HG02571 (cell line): Measurements from ENCODE around the gene ACOT4.
"Not testable (repeated sequence)": the region's sequence is repeated elsewhere in the genome, so short reads cannot be mapped to it uniquely, and the experiment has no call there.

Source experiments
- ATAC-seq: cut with Tn5 transposase; IDR thresholded peaks from one replicate; pipeline ENCODE4 v1.9.1; 2021; ENCODE audit warnings: mild to moderate bottlenecking, moderate library complexity; ENCODE audit not compliant: unreplicated experiment

ACOT4 gene, protein sequence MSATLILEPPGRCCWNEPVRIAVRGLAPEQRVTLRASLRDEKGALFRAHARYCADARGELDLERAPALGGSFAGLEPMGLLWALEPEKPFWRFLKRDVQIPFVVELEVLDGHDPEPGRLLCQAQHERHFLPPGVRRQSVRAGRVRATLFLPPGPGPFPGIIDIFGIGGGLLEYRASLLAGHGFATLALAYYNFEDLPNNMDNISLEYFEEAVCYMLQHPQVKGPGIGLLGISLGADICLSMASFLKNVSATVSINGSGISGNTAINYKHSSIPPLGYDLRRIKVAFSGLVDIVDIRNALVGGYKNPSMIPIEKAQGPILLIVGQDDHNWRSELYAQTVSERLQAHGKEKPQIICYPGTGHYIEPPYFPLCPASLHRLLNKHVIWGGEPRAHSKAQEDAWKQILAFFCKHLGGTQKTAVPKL

DNA sequence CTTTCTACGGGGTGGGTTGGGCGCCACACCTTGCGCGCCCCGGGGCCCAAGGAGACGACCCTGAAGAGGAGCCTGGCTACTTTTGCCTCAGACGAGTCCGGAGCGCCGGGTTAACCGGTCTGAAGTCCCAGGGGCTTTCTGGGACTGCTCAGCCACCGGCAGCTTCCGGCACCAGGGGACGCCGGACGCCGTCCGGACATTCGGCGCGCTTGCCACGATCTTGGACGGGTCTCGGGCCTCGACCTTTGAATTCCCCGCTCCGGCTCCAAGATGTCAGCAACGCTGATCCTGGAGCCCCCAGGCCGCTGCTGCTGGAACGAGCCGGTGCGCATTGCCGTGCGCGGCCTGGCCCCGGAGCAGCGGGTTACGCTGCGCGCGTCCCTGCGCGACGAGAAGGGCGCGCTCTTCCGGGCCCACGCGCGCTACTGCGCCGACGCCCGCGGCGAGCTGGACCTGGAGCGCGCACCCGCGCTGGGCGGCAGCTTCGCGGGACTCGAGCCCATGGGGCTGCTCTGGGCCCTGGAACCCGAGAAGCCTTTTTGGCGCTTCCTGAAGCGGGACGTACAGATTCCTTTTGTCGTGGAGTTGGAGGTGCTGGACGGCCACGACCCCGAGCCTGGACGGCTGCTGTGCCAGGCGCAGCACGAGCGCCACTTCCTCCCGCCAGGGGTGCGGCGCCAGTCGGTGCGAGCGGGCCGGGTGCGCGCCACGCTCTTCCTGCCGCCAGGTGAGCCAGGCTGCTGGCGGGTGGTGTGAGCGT, at the start of gene ACOT4:
TSS of gene ACOT4 (plus strand) at position 184 of the 760 bp plus-strand sequence. CDS start at position 271, 87 bp downstream.
- no peak for ATAC-seq

DNA sequence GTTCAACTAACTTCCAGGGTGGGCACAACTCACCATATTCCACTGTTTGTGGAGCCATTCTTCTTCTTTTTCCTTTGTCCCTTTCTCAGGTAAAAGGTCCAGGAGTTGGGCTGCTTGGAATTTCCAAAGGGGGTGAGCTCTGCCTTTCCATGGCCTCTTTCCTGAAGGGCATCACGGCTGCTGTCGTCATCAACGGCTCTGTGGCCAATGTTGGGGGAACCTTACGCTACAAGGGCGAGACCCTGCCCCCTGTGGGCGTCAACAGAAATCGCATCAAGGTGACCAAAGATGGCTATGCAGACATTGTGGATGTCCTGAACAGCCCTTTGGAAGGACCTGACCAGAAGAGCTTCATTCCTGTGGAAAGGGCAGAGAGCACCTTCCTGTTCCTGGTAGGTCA, 48.7 kb upstream of the ACOT4 start:
- not testable (repeated sequence) for ATAC-seq

DNA sequence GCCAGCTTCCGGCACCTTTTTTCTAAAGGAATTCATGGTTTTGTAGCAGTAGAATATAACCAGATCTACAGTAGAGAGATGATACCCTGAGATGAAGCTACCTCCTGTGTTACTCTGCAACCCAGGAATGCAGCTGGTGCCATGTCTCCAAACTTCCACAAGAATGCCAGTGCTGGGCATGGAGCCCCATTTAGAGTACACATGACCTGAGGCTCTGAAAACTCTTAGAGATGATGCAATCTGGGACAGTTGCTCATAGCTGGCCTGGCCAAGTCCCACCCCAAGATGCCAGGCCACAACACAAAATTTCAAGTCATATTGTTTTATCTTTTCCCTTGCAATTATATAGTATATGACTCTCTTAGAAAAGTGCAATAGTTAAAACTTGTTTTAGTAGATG, 46.3 kb upstream of the ACOT4 start:
- not testable (repeated sequence) for ATAC-seq

DNA sequence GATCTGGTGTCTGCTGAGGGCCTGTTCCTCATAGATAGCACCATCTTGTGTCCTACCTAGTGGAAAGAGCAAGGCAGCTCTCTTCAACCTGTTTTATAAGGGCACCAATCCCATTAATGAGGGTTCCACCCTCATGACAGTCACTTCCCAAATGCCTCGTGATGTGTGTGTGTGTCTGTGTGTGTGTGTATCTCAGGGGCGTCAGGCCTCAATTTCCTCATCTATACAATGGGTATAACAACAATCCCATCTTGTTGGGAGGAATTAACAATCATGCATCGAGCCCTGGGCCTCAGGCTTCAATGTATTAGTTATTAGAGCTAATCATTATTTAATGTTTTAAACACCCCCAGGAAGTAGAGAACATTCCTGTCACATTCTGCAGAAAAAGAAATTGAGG, 42.6 kb upstream of the ACOT4 start:
- not testable (repeated sequence) for ATAC-seq

DNA sequence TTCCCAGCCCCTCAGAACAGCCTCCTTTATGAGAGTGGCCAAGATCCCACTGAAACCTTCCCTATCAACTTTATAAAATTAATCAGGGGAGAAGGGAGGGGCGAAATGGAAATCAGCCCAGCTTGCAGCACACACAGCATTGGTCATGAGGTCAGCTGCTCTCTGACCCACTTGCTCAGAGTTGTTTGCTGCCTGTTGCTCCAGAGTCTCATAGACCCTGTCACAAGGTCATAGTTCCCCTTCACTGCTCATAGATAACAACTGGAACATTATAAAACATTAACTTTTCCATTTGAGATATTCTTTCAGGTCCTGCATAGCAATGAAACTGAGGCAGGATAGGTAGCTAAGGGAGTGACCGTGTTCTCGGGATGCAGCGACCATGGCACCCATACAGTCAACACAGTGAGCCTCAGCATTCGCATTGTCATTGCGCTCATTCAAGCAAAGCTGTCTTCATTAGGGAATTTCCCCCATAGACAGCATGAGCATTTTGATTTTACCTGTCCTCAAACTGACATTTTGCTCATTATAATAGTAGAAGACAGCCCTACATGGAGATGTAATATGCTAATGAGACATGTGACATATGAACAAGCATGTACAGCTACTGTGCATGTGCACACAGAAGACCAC, 41.7 kb upstream of the ACOT4 start:
- not testable (repeated sequence) for ATAC-seq

DNA sequence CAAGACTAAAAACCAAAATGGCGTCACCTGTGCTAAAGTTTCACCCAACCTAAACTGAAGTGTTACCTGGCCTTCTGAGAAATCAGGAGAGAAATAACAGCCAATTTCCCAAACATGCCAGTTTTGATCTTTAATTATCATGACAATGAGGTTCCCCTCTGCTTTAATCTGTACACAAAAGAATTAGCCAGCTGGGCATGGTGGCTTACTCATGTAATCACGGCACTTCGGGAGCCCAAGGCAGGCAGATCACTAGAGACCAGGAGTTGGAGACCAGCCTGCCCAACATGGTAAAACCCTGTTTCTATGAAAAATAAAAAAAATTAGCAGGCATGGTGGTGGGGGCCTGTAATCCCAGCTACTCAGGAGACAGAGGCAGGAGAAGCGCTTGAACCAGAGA, 37.8 kb upstream of the ACOT4 start:
- ATAC-seq, result no peak

DNA sequence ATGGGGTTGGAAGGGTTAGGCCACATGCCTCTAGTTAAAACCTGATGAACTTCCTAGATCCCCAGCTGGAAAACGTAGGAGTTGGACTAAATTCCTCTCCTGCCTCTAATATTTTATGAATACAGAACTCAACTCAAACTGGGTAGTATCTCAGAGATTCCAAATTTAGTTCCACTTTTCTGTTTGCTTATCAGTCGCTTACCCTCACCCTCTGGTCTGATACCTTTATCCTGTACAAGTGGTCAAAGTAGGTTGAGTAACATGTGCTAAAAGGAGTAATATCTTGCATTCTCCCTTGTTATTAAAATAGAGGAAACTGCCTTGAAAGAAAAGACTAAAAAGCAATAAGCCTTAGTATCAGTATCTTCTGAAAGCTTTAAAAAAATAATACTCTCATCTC, 34.5 kb upstream of the ACOT4 start:
- ATAC-seq, result not testable (repeated sequence)

DNA sequence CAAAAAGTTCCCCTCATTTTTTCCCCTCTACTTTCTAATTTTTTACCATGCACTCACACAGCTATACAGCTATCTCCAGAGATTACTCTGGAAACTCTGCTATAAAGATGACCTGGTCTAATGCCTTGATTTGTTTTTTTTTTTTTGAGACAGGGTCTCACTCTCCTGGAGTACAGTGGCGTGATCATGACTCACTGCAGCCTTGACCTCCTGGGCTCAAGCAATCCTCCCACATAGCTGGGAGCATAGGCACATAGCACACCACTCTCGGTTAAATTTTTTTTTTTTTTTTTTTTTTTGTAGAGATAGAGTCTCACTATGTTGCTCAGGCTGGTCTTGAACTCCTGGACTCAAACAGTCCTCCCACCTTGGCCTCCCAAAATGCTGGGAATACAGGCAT, 33.4 kb upstream of the ACOT4 start:
- not testable (repeated sequence) for ATAC-seq

DNA sequence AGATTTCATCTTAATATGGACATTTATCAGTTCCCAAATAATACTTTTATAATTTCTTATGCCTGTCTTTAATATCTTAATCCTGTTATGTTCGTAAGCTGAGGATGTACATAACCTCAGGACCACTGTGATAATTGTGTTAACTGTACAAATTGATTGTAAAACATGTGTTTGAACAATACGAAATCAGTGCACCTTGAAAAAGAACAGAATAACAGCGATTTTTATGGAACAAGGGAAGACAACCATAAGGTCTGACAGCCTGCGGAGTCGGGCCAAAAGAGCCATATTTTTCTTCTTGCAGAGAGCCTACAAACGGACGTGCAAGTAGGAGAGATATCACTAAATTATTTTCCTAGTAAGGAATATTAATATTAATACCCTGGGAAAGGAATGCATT, 29.4 kb upstream of the ACOT4 start:
- not testable (repeated sequence) for ATAC-seq

DNA sequence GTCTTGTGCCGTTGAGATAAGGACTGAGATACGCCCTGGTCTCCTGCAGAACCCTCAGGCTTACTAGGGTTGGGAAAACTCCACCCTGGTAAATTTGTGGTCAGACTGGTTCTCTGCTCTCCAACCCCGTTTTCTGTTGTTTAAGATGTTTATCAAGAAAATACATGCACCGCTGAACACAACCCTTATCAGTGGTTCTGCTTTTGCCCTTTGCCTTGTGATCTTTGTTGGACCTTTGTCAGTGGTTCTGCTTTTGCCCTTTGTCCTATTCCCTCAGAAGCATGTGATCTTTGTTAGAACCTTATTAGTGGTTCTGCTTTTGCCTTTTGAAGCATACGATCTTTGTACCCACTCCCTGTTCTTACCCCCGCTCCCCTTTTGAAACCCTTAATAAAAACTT, 29.0 kb upstream of the ACOT4 start:
- ATAC-seq, result not testable (repeated sequence)

DNA sequence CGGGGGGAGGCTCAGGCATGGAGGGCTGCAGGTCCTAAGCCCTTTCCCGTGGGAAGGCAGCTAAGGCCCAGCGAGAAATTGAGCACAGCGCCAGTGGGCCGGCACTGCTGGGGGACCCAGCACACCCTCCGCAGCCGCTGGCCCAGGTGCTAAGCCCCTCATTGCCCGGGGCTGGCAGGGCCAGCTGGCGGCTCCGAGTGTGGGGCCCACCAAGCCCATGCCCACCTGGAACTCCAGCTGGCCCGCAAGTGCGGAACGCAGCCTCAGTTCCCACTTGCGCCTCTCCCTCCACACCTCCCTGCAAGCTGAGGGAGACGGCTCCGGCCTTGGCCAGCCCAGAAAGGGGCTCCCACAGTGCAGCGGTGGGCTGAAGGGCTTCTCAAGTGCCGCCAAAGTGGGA, 25.2 kb upstream of the ACOT4 start:
- not testable (repeated sequence) for ATAC-seq

DNA sequence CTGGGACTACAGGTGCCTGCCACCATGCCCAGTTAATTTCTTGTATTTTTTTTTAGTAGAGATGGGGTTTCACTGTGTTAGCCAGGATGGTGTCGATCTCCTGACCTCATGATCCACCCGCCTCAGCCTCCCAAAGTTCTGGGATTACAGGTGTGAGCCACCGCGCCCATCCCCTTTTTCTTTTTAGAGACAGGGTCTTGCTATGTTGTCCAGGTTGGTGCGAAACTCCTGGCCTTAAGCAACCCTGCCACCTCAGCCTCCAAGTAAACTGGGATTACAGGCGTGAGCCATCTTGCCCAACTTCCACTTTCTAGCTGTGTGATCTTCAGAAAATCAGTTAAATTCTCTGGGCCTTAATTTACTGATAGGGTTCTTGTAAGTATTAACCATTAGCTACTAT, 24.7 kb upstream of the ACOT4 start:
- not testable (repeated sequence) for ATAC-seq

DNA sequence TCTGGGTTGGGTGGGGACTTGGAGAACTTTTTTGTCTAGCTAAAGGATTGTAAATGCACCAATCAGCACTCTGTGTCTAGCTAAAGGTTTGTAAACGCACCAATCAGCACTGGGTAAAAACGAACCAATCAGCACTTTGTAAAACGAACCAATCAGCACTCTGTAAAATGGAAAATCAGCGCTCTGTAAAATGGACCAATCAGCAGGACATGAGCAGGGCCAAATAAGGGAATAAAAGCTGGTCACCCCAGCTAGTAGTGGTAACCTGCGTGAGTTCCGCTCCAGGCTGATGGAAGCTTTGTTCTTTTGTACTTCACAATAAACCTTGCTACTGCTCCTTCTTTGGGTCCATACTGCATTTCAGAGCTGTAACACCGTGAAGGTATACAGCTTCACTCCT, 24.3 kb upstream of the ACOT4 start:
- ATAC-seq, result no peak

DNA sequence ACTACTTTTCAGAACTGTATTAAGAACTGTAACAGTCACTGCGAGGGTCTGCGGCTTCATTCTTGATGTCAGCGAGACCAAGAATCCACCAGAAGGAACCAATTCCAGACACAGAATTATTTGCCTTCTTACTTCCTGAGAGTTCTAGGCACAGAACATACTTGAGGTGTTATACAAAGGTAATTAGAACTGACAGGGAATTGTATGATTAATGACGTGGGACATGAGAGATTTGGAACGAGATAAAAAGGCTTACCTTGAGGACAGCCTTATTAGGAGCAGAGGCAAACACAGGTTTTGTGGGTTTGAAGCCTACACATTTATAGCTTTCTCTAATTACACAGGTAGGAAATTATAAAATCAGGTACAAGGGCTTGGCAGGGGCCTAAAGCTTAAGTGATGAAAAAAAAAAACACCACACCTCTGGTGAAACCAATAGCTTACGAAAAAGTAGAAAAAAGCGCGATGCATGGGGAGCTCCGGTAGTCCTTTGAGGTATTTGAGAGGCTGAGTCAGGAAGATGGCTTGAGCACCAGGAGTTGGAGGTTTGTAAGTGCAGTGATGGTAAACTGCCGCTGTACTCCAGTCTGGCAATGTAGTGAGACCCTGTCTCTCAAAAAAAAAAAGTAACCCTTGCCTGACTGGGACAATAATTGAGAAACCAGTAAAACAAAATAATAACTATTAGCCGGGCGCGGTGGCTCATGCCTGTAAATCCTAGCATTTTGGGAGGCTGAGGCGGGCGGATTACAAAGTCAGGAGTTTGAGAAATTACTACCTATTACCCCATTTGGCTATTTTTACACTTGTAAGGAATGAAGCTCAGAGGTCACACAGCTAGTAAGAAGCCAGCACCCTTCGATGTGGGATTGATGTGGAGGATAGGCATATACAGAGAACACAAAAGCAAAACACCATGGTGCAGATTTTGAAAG, 23.5 kb upstream of the ACOT4 start:
- no peak for ATAC-seq

DNA sequence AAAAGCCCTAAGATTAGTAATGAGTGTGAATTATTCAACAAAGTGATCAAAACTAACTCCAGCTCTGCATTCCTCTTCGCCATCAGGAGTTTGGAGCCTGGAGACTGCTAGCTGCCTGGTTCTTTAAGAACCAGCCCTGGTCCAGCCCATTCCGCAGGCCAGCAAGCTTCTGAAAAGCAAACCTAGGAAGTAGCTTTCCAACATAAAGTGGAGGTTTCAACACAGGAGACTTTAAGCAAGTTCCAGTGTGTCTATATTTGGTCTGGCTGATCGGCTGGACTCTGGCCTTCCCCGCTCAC, 22.8 kb upstream of the ACOT4 start:
- not testable (repeated sequence) for ATAC-seq

DNA sequence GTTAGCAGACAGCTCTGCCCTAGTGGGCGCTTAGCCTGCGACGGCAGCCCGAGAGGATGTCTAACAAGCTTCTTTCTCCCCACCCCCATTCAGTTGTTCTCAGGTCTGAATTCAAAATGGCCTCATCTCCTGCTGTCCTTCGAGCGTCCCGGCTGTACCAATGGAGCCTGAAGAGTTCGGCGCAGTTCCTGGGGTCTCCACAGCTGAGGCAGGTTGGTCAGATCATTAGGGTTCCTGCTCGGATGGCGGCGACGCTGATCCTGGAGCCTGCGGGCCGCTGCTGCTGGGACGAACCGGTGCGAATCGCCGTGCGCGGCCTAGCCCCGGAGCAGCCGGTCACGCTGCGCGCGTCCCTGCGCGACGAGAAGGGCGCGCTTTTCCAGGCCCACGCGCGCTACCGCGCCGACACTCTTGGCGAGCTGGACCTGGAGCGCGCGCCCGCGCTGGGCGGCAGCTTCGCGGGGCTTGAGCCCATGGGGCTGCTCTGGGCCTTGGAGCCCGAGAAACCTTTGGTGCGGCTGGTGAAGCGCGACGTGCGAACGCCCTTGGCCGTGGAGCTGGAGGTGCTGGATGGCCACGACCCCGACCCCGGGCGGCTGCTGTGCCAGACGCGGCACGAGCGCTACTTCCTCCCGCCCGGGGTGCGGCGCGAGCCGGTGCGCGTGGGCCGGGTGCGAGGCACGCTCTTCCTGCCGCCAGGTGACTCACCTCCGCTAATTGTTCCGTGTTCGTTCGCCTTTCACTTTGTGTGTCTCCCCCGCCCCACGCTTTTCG, 22.3 kb upstream of the ACOT4 start, which contains the start of gene ACOT2:
TSS of gene ACOT2 (plus strand) at position 29 of the 774 bp plus-strand sequence. CDS start at position 57, 28 bp downstream.
- peak; percentile 68 for ATAC-seq

DNA sequence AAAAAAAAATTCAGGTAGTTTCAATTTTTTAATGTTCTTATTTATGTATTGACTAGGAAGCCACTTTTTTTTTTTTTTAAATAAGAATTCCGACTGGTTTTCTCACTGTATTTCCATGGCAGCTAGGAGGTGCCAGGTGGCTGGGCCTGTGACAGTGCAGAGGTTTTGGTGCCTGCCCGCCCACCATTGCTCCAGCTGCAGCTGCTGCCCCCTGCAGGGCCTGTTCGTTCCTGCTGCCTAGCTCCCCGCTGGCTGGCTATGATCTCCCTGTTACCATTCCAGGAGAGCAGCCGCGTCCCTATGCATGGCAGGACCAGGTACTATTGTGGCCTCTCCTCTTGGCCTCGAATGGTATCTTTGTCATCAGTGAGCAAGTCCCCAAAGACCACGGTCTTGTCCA, 20.8 kb upstream of the ACOT4 start:
- ATAC-seq, result not testable (repeated sequence)

DNA sequence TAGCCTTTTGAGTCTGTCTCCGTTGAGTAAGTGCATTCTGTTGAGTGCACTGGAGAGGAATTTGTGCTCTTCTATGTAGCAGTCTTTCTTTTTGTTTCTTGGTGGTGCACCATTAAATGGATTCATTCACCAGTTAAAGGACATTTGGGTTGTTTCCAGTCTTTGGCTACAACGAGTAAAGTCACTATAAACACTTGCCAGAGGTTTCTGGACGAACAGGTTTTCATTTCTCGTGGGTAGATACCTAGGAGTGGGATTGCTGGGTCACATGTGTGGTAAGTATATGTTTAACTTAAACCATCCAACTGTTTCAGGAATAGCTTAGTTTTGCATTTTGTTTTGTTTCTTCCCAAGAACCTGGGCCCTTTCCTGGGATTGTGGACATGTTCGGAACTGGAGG, 18.6 kb upstream of the ACOT4 start:
- ATAC-seq, result not testable (repeated sequence)

DNA sequence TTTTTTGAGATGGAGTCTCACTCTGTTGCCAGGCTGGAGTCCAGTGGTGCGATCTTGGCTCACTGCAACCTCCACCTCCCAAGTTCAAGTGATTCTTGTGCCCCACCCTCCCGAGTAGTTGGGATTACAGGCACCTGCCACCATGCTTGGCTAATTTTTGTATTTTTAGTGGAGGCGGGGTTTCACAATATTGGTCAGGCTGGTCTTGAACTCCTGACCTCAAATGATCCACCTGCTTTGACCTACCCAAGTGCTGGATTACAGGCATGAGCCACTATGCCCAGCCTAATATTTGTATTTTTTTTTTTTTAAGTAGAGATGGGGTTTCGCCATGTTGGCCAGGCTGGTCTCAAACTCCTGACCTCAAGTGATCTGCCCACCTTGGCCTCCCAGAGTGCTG, 17.9 kb upstream of the ACOT4 start:
- ATAC-seq, result not testable (repeated sequence)

DNA sequence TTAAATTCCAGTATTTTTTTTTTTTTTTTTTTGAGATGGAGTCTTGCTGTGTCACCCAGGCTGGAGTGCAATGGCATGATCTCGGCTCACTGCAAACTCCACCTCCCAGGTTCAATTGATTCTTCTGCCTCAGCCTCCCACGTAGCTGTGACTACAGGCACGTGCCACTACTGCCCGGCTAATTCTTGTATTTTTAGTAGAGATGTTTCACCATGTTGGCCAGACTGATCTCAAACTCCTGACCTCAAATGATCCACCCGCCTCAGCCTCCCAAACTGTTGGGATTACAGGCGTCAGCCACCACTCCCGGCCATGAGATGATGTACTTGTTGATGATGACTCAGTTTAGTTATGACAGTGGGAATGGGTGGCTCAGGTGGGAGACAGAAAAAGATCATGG, 17.4 kb upstream of the ACOT4 start:
- not testable (repeated sequence) for ATAC-seq
